Endothelial cell of umbilical vein (primary cell): ENCODE results near the gene CNTFR. TPM values are rescaled to one million over a fixed set of nuclear protein-coding genes. Genes with fewer than 3 reads are reported as not detected.

Experiments used
- BruUV-seq: library from RNA; stranded (reverse); fragments of 400-500 nt; replicated peaks from 2 replicates; lab custom pipeline; 2021; lab: Mats Ljungman, UMichigan
- CTCF ChIA-PET: fragments of 300-600, 350-600 bp; sonication (Branson Sonifier 250); formaldehyde crosslinking; loops from one replicate; lab custom pipeline; 2021; ENCODE audit warnings: antibody characterized with exemption, inconsistent platforms; lab: Charles Lee
- POLR2A ChIA-PET: fragments of 300-600, 350-600 bp; sonication (Branson Sonifier 250); formaldehyde crosslinking; loops from one replicate; lab custom pipeline; 2021; ENCODE audit warnings: antibody characterized with exemption, inconsistent platforms; lab: Charles Lee
- DNase-seq: peaks from one replicate; pipeline ENCODE4 v3.0.0-alpha.2; 2011; ENCODE audit warnings: low read depth, low spot score
- FAIRE-seq: peaks from 2 replicates; lab custom pipeline; 2011; peaks lifted over from hg19 to GRCh38; lab: Jason Lieb, UNC
- H2AFZ ChIP-seq: 2 replicates; pipeline ENCODE4 v1.6.0; 2012; ENCODE audit warnings: low read depth, low read length, control low read depth, inconsistent platforms
- H3K27ac ChIP-seq: 2 replicates; pipeline ENCODE4 v1.5.1; 2011; ENCODE audit warnings: low read depth, mild to moderate bottlenecking, control low read depth, low read length, moderate library complexity; ENCODE audit not compliant: insufficient read depth
- H3K27me3 ChIP-seq, 2 experiments: 2 replicates each; pipeline versions ENCODE4 v1.6.0 to v1.6.1; 2011; ENCODE audit warnings: low read length in 2 of 2, mixed read lengths in 1 of 2; ENCODE audit not compliant: control insufficient read depth in 2 of 2, insufficient read depth in 2 of 2
- H3K36me3 ChIP-seq, 2 experiments: 2 replicates in 1 of 2; 3 replicates in 1 of 2; pipeline ENCODE4 v1.5.1; 2011; ENCODE audit warnings: low read length in 2 of 2, mild to moderate bottlenecking in 1 of 2, moderate library complexity in 1 of 2; ENCODE audit not compliant: control insufficient read depth in 2 of 2, insufficient read depth in 2 of 2; ENCODE audit errors: extremely low read depth in 1 of 2
- H3K4me1 ChIP-seq: 3 replicates; pipeline ENCODE4 v1.5.1; 2011; ENCODE audit warnings: mild to moderate bottlenecking, low read length; ENCODE audit not compliant: control insufficient read depth, insufficient read depth; ENCODE audit errors: extremely low read depth
- H3K4me2 ChIP-seq: 2 replicates; pipeline ENCODE4 v1.6.1; 2011; ENCODE audit warnings: low read length, control low read depth, mixed read lengths; ENCODE audit not compliant: insufficient read depth
- H3K4me3 ChIP-seq, 3 experiments: fragments of 200-600 bp in 1 of 3; sonication (generic), shearing (Covaris generic) in 1 of 3; replicated peaks in 1 of 3; 2 replicates each; pipeline ENCODE4 v1.5.1; 2011 to 2016; ENCODE audit warnings: control low read depth in 3 of 3, low read length in 3 of 3, mild to moderate bottlenecking in 2 of 3, inconsistent platforms in 1 of 3, low read depth in 1 of 3, moderate library complexity in 1 of 3; ENCODE audit not compliant: insufficient read depth in 1 of 3
- H3K79me2 ChIP-seq: 2 replicates; pipeline ENCODE4 v1.6.0; 2012; ENCODE audit warnings: low read length, inconsistent platforms; ENCODE audit not compliant: control insufficient read depth, insufficient read depth
- H3K9ac ChIP-seq: replicated peaks from 2 replicates; pipeline ENCODE3; 2011; ENCODE audit warnings: low read length, control low read depth; ENCODE audit not compliant: insufficient read depth; ENCODE audit errors: extremely low read depth
- H3K9me1 ChIP-seq: replicated peaks from 3 replicates; pipeline ENCODE4 v1.6.0; 2011; ENCODE audit warnings: mild to moderate bottlenecking, low read length; ENCODE audit not compliant: control insufficient read depth, insufficient read depth; ENCODE audit errors: extremely low read depth
- H3K9me3 ChIP-seq: replicated peaks from 2 replicates; pipeline ENCODE4 v1.5.1; 2012; ENCODE audit warnings: low read length, inconsistent platforms; ENCODE audit not compliant: control insufficient read depth, insufficient read depth
- H4K20me1 ChIP-seq: replicated peaks from 2 replicates; pipeline ENCODE3; 2011; ENCODE audit warnings: mild to moderate bottlenecking, low read length; ENCODE audit not compliant: control insufficient read depth, insufficient read depth; ENCODE audit errors: extremely low read depth
- CTCF ChIP-seq, 2 donors: IDR thresholded peaks; 1 replicate in 1 of 2; 2 replicates in 1 of 2; pipeline ENCODE4 v1.5.1; 2011; ENCODE audit warnings: low read length in 2 of 2, mild to moderate bottlenecking in 2 of 2, moderate library complexity in 2 of 2, control low read depth in 1 of 2, inconsistent platforms in 1 of 2, low read depth in 1 of 2; ENCODE audit not compliant: insufficient read depth in 1 of 2; ENCODE audit errors: extremely low read depth in 1 of 2
- EZH2 ChIP-seq: IDR thresholded peaks from 2 replicates; pipeline ENCODE4 v1.6.1; 2012; ENCODE audit warnings: borderline replicate concordance, low read depth, mild to moderate bottlenecking, moderate library complexity, low read length, inconsistent platforms; ENCODE audit not compliant: severe bottlenecking
- FOS ChIP-seq: IDR thresholded peaks from 2 replicates; pipeline ENCODE4 v1.6.1; 2011; ENCODE audit warnings: mild to moderate bottlenecking, low read length, moderate library complexity, borderline replicate concordance; ENCODE audit not compliant: insufficient read depth
- GATA2 ChIP-seq: IDR thresholded peaks from 2 replicates; pipeline ENCODE4 v1.7.0; 2011; ENCODE audit warnings: low read depth, mild to moderate bottlenecking, moderate library complexity, mixed read lengths, low read length; ENCODE audit not compliant: insufficient read length, insufficient read depth
- JUN ChIP-seq: IDR thresholded peaks from 2 replicates; pipeline ENCODE4 v1.6.1; 2011; ENCODE audit warnings: borderline replicate concordance, low read depth; ENCODE audit not compliant: insufficient read length, insufficient read depth
- MAX ChIP-seq: IDR thresholded peaks from 2 replicates; pipeline ENCODE4 v1.6.1; 2011; ENCODE audit not compliant: insufficient read depth, insufficient read length
- MYC ChIP-seq: IDR thresholded peaks from one replicate; pipeline ENCODE4 v1.6.1; 2011; ENCODE audit warnings: mild to moderate bottlenecking, low read depth, low read length
- POLR2A ChIP-seq: IDR thresholded peaks from 2 replicates; pipeline ENCODE4 v1.6.1; 2012; ENCODE audit warnings: low read depth, mild to moderate bottlenecking, control low read depth, low read length
- POLR2AphosphoS5 ChIP-seq: IDR thresholded peaks from 2 replicates; pipeline ENCODE4 v1.6.1; 2012; ENCODE audit warnings: low read depth, mild to moderate bottlenecking, control low read depth, low read length, moderate library complexity; ENCODE audit not compliant: insufficient read depth
- dilution Hi-C: fragments of 300-500 bp; cut with MboI; formaldehyde crosslinking; loops from one replicate; pipeline ENCODE4 v1.15.0; 2019; ENCODE audit warnings: low sequenced_read_pairs; ENCODE audit not compliant: extremely low pct_ligation_motif_present
- intact Hi-C: fragments of 100-400 bp; cut with micrococcal nuclease; formaldehyde crosslinking; loops from one replicate; pipeline ENCODE4 v1.10.0; 2022
- polyA plus RNA-seq, 4 experiments: library from polyadenylated mRNA; depleted of rRNA in 3 of 4; stranded (reverse) in 3 of 4; unstranded in 1 of 4; fragments of >200 nt; gene quantifications; 2 replicates each; pipeline versions ENCODE4 v1.2.1 to v1.2.3, GENCODE V29; 2011 to 2012; ENCODE audit warnings: missing spikeins in 1 of 4
- total RNA-seq: library from RNA; stranded (reverse); gene quantifications from 2 replicates; pipeline ENCODE4 v1.2.3, GENCODE V29; 2021

CNTFR gene
- total and polyA plus RNA-seq, 2 donors (not counting 3 experiments of a cell fraction or from before 2014, with no cell fraction given), result not detected

GRCh38 chr9:34601937-34602573 is 12.5 kb upstream of the CNTFR start:
- Histone ChIP-seq H3K36me3 (no peaks in the 10 kb centered on the region), H3K4me2 (no peak overlapping the region), H3K4me3 (no peak overlapping the region), H2AFZ (no peak overlapping the region), H4K20me1 (no peaks in the 10 kb centered on the region), H3K9me1 (no peaks in the 10 kb centered on the region), H3K9ac (no peak overlapping the region), H3K27ac (no peak overlapping the region), H3K9me3 (no peaks in the 10 kb centered on the region), H3K27me3 (peaks cover 0 to 16% of the 10 kb centered on the region in 2 experiments), H3K79me2 (no peaks in the 10 kb centered on the region), H3K4me1 (no peaks in the 10 kb centered on the region)
- FAIRE-seq (no peak), DNase-seq (no peak)
- intact Hi-C loops (no loop called here), dilution Hi-C loops (no loop called here)
- no peak for TF ChIP-seq MYC
- TF ChIP-seq GATA2, result no peak
- TF ChIP-seq JUN, result no peak
- no peak for TF ChIP-seq CTCF (IDR thresholded peaks at IDR 0.05; ENCODE audit: extremely low read depth in 1 of 2, insufficient read depth in 1 of 2, low read depth in 1 of 2, low read length in 2 of 2)
- TF ChIP-seq POLR2A, result no peak
- TF ChIP-seq FOS, result no peak
- no peak for TF ChIP-seq POLR2AphosphoS5
- TF ChIP-seq EZH2, result no peak
- no peak for TF ChIP-seq MAX
- ChIA-PET POLR2A (no interaction called here), CTCF (interaction anchor here (1.1 to 5.8 kb wide), 7 partner anchors 9 to 199 kb away, joined by 4 to 104 read pairs (median 40); no protein-coding TSS in a partner anchor)
- BruUV-seq, result no TSS peak
